WTC11 (cell line): ENCODE measurements around the gene PURB.

Experiments
- CREB1 ChIP-seq: sonication (generic); formaldehyde crosslinking; IDR thresholded peaks from 2 replicates; pipeline ENCODE4 v1.8.0; 2023; ENCODE audit warnings: mild to moderate bottlenecking, missing genetic modification reagents
- GABPB1 ChIP-seq: sonication (generic); formaldehyde crosslinking; IDR thresholded peaks from 2 replicates; pipeline ENCODE4 v1.8.1; 2023; ENCODE audit warnings: mild to moderate bottlenecking, missing genetic modification reagents
- NR1H2 ChIP-seq: sonication (generic); formaldehyde crosslinking; IDR thresholded peaks from 2 replicates; pipeline ENCODE4 v1.9.0; 2021; ENCODE audit warnings: mild to moderate bottlenecking, moderate library complexity, missing genetic modification reagents
- TF ChIP-seq, protein P1 (sequence below): fragments of 200-600 bp; IDR thresholded peaks from 2 replicates; pipeline ENCODE4 v1.8.0; 2022; ENCODE audit warnings: antibody characterized with exemption

DNA sequence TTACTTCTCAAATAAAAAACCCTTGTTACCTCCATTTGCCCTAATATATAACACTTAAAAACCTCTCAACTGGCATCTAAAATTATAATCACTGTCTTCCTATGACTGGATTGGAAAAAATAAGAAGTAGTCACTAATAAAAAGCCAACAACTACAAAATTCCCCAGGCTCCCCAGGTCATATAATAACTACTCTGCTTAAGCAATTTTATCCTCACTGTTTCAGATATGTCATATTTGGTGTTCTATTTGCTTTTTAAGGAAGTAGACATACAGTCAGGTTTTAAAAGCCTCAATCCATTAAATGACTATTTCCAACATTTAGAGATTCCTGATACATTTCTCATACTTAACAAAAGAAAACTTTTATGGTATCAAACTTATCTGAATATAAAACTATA lies 39.9 kb downstream of the PURB start:
- no peak for TF ChIP-seq GABPB1 (CRISPR knock-in tag)
- TF ChIP-seq, protein P1, sequence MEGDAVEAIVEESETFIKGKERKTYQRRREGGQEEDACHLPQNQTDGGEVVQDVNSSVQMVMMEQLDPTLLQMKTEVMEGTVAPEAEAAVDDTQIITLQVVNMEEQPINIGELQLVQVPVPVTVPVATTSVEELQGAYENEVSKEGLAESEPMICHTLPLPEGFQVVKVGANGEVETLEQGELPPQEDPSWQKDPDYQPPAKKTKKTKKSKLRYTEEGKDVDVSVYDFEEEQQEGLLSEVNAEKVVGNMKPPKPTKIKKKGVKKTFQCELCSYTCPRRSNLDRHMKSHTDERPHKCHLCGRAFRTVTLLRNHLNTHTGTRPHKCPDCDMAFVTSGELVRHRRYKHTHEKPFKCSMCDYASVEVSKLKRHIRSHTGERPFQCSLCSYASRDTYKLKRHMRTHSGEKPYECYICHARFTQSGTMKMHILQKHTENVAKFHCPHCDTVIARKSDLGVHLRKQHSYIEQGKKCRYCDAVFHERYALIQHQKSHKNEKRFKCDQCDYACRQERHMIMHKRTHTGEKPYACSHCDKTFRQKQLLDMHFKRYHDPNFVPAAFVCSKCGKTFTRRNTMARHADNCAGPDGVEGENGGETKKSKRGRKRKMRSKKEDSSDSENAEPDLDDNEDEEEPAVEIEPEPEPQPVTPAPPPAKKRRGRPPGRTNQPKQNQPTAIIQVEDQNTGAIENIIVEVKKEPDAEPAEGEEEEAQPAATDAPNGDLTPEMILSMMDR, result no peak
- TF ChIP-seq CREB1 (CRISPR knock-in tag), result no peak
- TF ChIP-seq NR1H2, result no peak
